Osteoblast (primary cell): Measurements from ENCODE around the gene ZFP1. TPM values are rescaled to one million over a fixed set of nuclear protein-coding genes. Genes with fewer than 3 reads are reported as not detected.

Experiments
- DNase-seq: peaks from one replicate; pipeline ENCODE4 v3.0.0; 2011; ENCODE audit warnings: low spot score, mixed read lengths; ENCODE audit not compliant: insufficient read length; ENCODE audit errors: missing footprints
- H2AFZ ChIP-seq: 2 replicates; pipeline ENCODE4 v1.6.0; 2011; ENCODE audit warnings: mild to moderate bottlenecking, low read length
- H3K27ac ChIP-seq: 2 replicates; pipeline ENCODE4 v1.5.1; 2011; ENCODE audit warnings: mild to moderate bottlenecking, low read depth, low read length, moderate library complexity
- H3K27me3 ChIP-seq: 2 replicates; pipeline ENCODE4 v1.6.0; 2012; ENCODE audit warnings: mild to moderate bottlenecking, control low read depth, inconsistent platforms, low read length, moderate library complexity; ENCODE audit not compliant: insufficient read depth
- H3K36me3 ChIP-seq: 2 replicates; pipeline ENCODE4 v1.5.1; 2011; ENCODE audit warnings: mild to moderate bottlenecking, low read length, control low read depth, moderate library complexity; ENCODE audit not compliant: insufficient read depth
- H3K4me1 ChIP-seq: 2 replicates; pipeline ENCODE4 v1.5.1; 2011; ENCODE audit warnings: mild to moderate bottlenecking, low read length, control low read depth, moderate library complexity; ENCODE audit not compliant: insufficient read depth
- H3K4me2 ChIP-seq: 2 replicates; pipeline ENCODE4 v1.6.0; 2011; ENCODE audit warnings: mild to moderate bottlenecking, low read length; ENCODE audit not compliant: insufficient read depth
- H3K4me3 ChIP-seq: fragments of 200-600 bp; sonication (generic); 3 replicates; pipeline ENCODE4 v1.5.1; 2012; ENCODE audit warnings: mild to moderate bottlenecking, low read length, inconsistent platforms; ENCODE audit not compliant: insufficient read depth
- H3K79me2 ChIP-seq: 2 replicates; pipeline ENCODE4 v1.6.0; 2012; ENCODE audit warnings: mild to moderate bottlenecking, low read length, control low read depth, inconsistent platforms; ENCODE audit not compliant: insufficient read depth
- H3K9me3 ChIP-seq: 2 replicates; pipeline ENCODE4 v1.5.1; 2011; ENCODE audit warnings: low read depth, low read length, control low read depth
- H4K20me1 ChIP-seq: 2 replicates; pipeline ENCODE4 v1.6.0; 2012; ENCODE audit warnings: mild to moderate bottlenecking, low read length, control low read depth; ENCODE audit not compliant: insufficient read depth
- CTCF ChIP-seq: IDR thresholded peaks from 2 replicates; pipeline ENCODE4 v1.5.1; 2011; ENCODE audit warnings: mild to moderate bottlenecking, low read depth, low read length, moderate library complexity; ENCODE audit errors: extremely low read depth
- total RNA-seq: library from RNA; depleted of rRNA; stranded (reverse); fragments of >200 nt; gene quantifications from 2 replicates; pipeline ENCODE4 v1.2.3, GENCODE V29; 2012

ZFP1 gene
- total RNA-seq, 1 donor, result 12.7 TPM

GRCh38 chr16:75131081-75131480, 17.2 kb upstream of the ZFP1 start:
- Histone ChIP-seq H2AFZ (no peak overlapping the region), H4K20me1 (no peaks in the 10 kb centered on the region), H3K36me3 (no peaks in the 10 kb centered on the region), H3K27ac (no peak overlapping the region), H3K79me2 (no peaks in the 10 kb centered on the region), H3K4me3 (no peak overlapping the region), H3K27me3 (no peaks in the 10 kb centered on the region), H3K9me3 (peaks cover 3% of the 10 kb centered on the region), H3K4me1 (no peaks in the 10 kb centered on the region), H3K4me2 (no peak overlapping the region)
- no peak for TF ChIP-seq CTCF
- no peak for DNase-seq

- no peaks in the 10 kb centered on the region for H4K20me1 ChIP-seq
- no peak overlapping the region for H3K27ac ChIP-seq
- H3K4me2 ChIP-seq, result no peak overlapping the region
- TF ChIP-seq CTCF, result no peak
- no peaks in the 10 kb centered on the region for H3K36me3 ChIP-seq
- H3K4me3 ChIP-seq, result no peak overlapping the region
- H3K4me1 ChIP-seq, result no peaks in the 10 kb centered on the region
- no peaks in the 10 kb centered on the region for H3K27me3 ChIP-seq
- H2AFZ ChIP-seq, result no peak overlapping the region
- DNase-seq, result no peak
- no peaks in the 10 kb centered on the region for H3K9me3 ChIP-seq
- H3K79me2 ChIP-seq, result no peaks in the 10 kb centered on the region
Observed at GRCh38 chr16:75138233-75138632, 10.1 kb upstream of the ZFP1 start.

GRCh38 chr16:75138636-75139035, 9.7 kb upstream of the ZFP1 start:
- DNase-seq, result peak; percentile 37
- Histone ChIP-seq H3K36me3 (no peaks in the 10 kb centered on the region), H3K4me2 (no peak overlapping the region)

GRCh38 chr16:75139498-75139897, 8.8 kb upstream of the ZFP1 start:
- DNase-seq, result no peak
- Histone ChIP-seq H3K4me3 (no peak overlapping the region), H3K36me3 (no peaks in the 10 kb centered on the region), H3K79me2 (no peaks in the 10 kb centered on the region), H3K4me1 (no peaks in the 10 kb centered on the region), H3K9me3 (no peaks in the 10 kb centered on the region), H3K27me3 (no peaks in the 10 kb centered on the region), H3K27ac (no peak overlapping the region), H4K20me1 (no peaks in the 10 kb centered on the region), H3K4me2 (no peak overlapping the region), H2AFZ (no peak overlapping the region)
- no peak for TF ChIP-seq CTCF

More at GRCh38 chr16:75138636-75139035, 9.7 kb upstream of the ZFP1 start:
- Histone ChIP-seq H3K27ac (no peak overlapping the region), H2AFZ (no peak overlapping the region), H3K4me3 (no peak overlapping the region), H3K79me2 (no peaks in the 10 kb centered on the region), H3K27me3 (no peaks in the 10 kb centered on the region), H3K9me3 (no peaks in the 10 kb centered on the region), H4K20me1 (no peaks in the 10 kb centered on the region), H3K4me1 (no peaks in the 10 kb centered on the region)
- TF ChIP-seq CTCF, result no peak
